Caco-2 (cell line): Measurements from ENCODE around the gene HSPH1. TPM values are rescaled to one million over a fixed set of nuclear protein-coding genes. Genes with fewer than 3 reads are reported as not detected.

Experiments used
- BruUV-seq: library from RNA; stranded (reverse); fragments of 400-500 nt; replicated peaks from 2 replicates; lab custom pipeline; 2021; lab: Mats Ljungman, UMichigan
- CTCF ChIA-PET: fragments of 300-600 bp; sonication (Branson Sonifier 250); formaldehyde crosslinking; loops from one replicate; lab custom pipeline; 2022; ENCODE audit warnings: antibody characterized with exemption; lab: Charles Lee
- POLR2A ChIA-PET: fragments of 300-600 bp; sonication (Branson Sonifier 250); formaldehyde crosslinking; loops from one replicate; lab custom pipeline; 2022; ENCODE audit warnings: antibody characterized with exemption; lab: Charles Lee
- DNase-seq, 2 experiments: peaks; one replicate each; pipeline versions ENCODE4 v3.0.0 to v3.0.0-alpha.2; 2020 to 2022
- H3K27me3 ChIP-seq: replicated peaks from 2 replicates; pipeline ENCODE4 v1.6.0; 2011; ENCODE audit warnings: low read length; ENCODE audit not compliant: control insufficient read depth, insufficient read depth
- H3K36me3 ChIP-seq: 2 replicates; pipeline ENCODE4 v1.5.1; 2011; ENCODE audit warnings: low read length; ENCODE audit not compliant: control insufficient read depth, insufficient read depth
- H3K4me1 ChIP-seq: fragments of 250-450 bp; sonication (Bioruptor Pico); 2 replicates; pipeline ENCODE4 v1.5.1; 2020; ENCODE audit warnings: mild to moderate bottlenecking
- H3K4me3 ChIP-seq: 2 replicates; pipeline ENCODE4 v1.5.1; 2011; ENCODE audit warnings: low read depth, mild to moderate bottlenecking, control low read depth, low read length
- H3K9me3 ChIP-seq: fragments of 250-450 bp; sonication (Bioruptor Pico); 2 replicates; pipeline ENCODE4 v1.5.1; 2020; ENCODE audit warnings: mild to moderate bottlenecking, moderate library complexity
- H3K27ac Mint-ChIP-seq: one replicate; pipeline ENCODE4 v1.8.0; 2022; ENCODE audit warnings: mixed read lengths; ENCODE audit not compliant: unreplicated experiment
- H3K27me3 Mint-ChIP-seq: one replicate; pipeline ENCODE4 v1.8.0; 2022; ENCODE audit warnings: mixed read lengths; ENCODE audit not compliant: insufficient read depth, unreplicated experiment
- H3K36me3 Mint-ChIP-seq: one replicate; pipeline ENCODE4 v1.8.0; 2022; ENCODE audit warnings: mild to moderate bottlenecking, mixed read lengths; ENCODE audit not compliant: insufficient read depth, unreplicated experiment
- H3K4me1 Mint-ChIP-seq: one replicate; pipeline ENCODE4 v1.8.0; 2022; ENCODE audit warnings: low read depth, mixed read lengths; ENCODE audit not compliant: unreplicated experiment
- H3K4me3 Mint-ChIP-seq: one replicate; pipeline ENCODE4 v1.8.0; 2022; ENCODE audit warnings: mild to moderate bottlenecking, moderate library complexity, mixed read lengths; ENCODE audit not compliant: unreplicated experiment
- H3K9me3 Mint-ChIP-seq: one replicate; pipeline ENCODE4 v1.8.0; 2022; ENCODE audit warnings: mixed read lengths; ENCODE audit not compliant: unreplicated experiment
- CTCF ChIP-seq, 2 experiments: fragments of 200-600 bp in 1 of 2; IDR thresholded peaks; 1 replicate in 1 of 2; 2 replicates in 1 of 2; pipeline versions ENCODE4 v1.5.1 to v1.8.0; 2011 to 2022; ENCODE audit warnings: antibody characterized with exemption in 1 of 2, control low read depth in 1 of 2, inconsistent platforms in 1 of 2, low read depth in 1 of 2, low read length in 1 of 2, mild to moderate bottlenecking in 1 of 2, moderate library complexity in 1 of 2; ENCODE audit not compliant: insufficient read depth in 1 of 2, severe bottlenecking in 1 of 2, unreplicated experiment in 1 of 2
- intact Hi-C: fragments of 100-400 bp; cut with micrococcal nuclease; formaldehyde crosslinking; loops from one replicate; pipeline ENCODE4 v1.10.0; 2022; ENCODE audit not compliant: unreplicated experiment
- total RNA-seq: library from RNA; stranded (reverse); gene quantifications from 2 replicates; pipeline ENCODE4 v1.2.3, GENCODE V29; 2022

Gene HSPH1
- total RNA-seq, 1 experiment from 2014 or later: 141 TPM

- Histone ChIP-seq H3K4me3 (no peak overlapping the region), H3K9me3 (no peaks in the 10 kb centered on the region), H3K27me3 (no peaks in the 10 kb centered on the region), H3K36me3 (no peaks in the 10 kb centered on the region), H3K4me1 (peaks cover 20% of the 10 kb centered on the region)
- BruUV-seq: no TSS peak
- CTCF ChIA-PET: no interaction called here
- no peaks in the 10 kb centered on the region for H3K27me3 Mint-ChIP-seq
- peaks cover 15% of the 10 kb centered on the region for H3K4me1 Mint-ChIP-seq
- no peak overlapping the region for H3K27ac Mint-ChIP-seq
- POLR2A ChIA-PET: no interaction called here
- no peak for DNase-seq
- no peak for TF ChIP-seq CTCF (IDR thresholded peaks at IDR 0.05; ENCODE audit: insufficient read depth in 1 of 2, low read depth in 1 of 2, low read length in 1 of 2, severe bottlenecking in 1 of 2, unreplicated experiment in 1 of 2)
- no peak overlapping the region for H3K4me3 Mint-ChIP-seq
- intact Hi-C loops: no loop called here
- H3K36me3 Mint-ChIP-seq: no peaks in the 10 kb centered on the region
- no peaks in the 10 kb centered on the region for H3K9me3 Mint-ChIP-seq
These were observed 70.6 kb downstream of the HSPH1 start for GRCh38 chr13:31090961-31091624.

- Histone ChIP-seq H3K4me1 (peaks cover 17% of the 10 kb centered on the region), H3K9me3 (no peaks in the 10 kb centered on the region), H3K4me3 (no peak overlapping the region), H3K27me3 (peaks cover 2% of the 10 kb centered on the region; the same call in 1 of the 2 replicates), H3K36me3 (no peaks in the 10 kb centered on the region)
- Mint-ChIP-seq H3K36me3 (no peaks in the 10 kb centered on the region), H3K27me3 (peaks cover 5% of the 10 kb centered on the region), H3K9me3 (no peaks in the 10 kb centered on the region), H3K4me3 (no peak overlapping the region), H3K4me1 (peaks cover 11% of the 10 kb centered on the region), H3K27ac (no peak overlapping the region)
- ChIA-PET CTCF (no interaction called here), POLR2A (no interaction called here)
- intact Hi-C loops: no loop called here
- DNase-seq: no peak
- TF ChIP-seq CTCF (IDR thresholded peaks at IDR 0.05; ENCODE audit: insufficient read depth in 1 of 2, low read depth in 1 of 2, low read length in 1 of 2, severe bottlenecking in 1 of 2, unreplicated experiment in 1 of 2): no peak
- BruUV-seq: no TSS peak
These were observed 71.6 kb downstream of the HSPH1 start for GRCh38 chr13:31090096-31090495.

- Mint-ChIP-seq H3K36me3 (no peaks in the 10 kb centered on the region), H3K4me3 (no peak overlapping the region), H3K27ac (no peak overlapping the region), H3K27me3 (peaks cover 5% of the 10 kb centered on the region), H3K4me1 (peaks cover 7% of the 10 kb centered on the region), H3K9me3 (no peaks in the 10 kb centered on the region)
- H3K36me3 ChIP-seq: no peaks in the 10 kb centered on the region
- H3K4me1 ChIP-seq: peaks cover 12% of the 10 kb centered on the region
- H3K4me3 ChIP-seq: no peak overlapping the region
- no peak for DNase-seq
- ChIA-PET POLR2A (no interaction called here), CTCF (no interaction called here)
- BruUV-seq: no TSS peak
- no peak for TF ChIP-seq CTCF (IDR thresholded peaks at IDR 0.05; ENCODE audit: insufficient read depth in 1 of 2, low read depth in 1 of 2, low read length in 1 of 2, severe bottlenecking in 1 of 2, unreplicated experiment in 1 of 2)
- H3K9me3 ChIP-seq: no peaks in the 10 kb centered on the region
- intact Hi-C loops: no loop called here
- H3K27me3 ChIP-seq: peaks cover 2% of the 10 kb centered on the region; the same call in 1 of the 2 replicates
These were observed 72.1 kb downstream of the HSPH1 start for GRCh38 chr13:31089649-31090048.
